Measurements from ENCODE around the gene SPINT4. TPM values are rescaled to one million over a fixed set of nuclear protein-coding genes. Genes with fewer than 3 reads are reported as not detected.
"Not testable (repeated sequence)": the region's sequence is repeated elsewhere in the genome, so short reads cannot be mapped to it uniquely, and the experiment has no call there.

The SPINT4 gene
- not detected in 2 replicates for total RNA-seq

DNA sequence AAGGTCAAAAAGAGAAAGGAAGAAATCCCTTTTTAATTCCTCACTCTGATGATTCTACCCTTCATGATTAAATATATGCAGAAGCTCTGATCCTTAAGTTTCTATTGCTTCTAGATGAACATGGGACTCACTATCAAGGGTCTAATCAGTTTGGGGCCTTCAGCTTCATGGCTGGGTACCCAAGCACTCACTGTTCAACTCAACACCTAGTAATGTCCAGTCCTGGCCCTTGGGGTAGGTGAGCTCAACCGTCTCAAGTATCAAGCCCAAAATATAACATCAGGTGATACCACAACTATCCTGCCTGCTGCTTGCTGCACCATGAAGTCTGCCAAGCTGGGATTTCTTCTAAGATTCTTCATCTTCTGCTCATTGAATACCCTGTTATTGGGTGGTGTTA lies at the start of gene SPINT4:
Gene SPINT4, plus strand, starts transcription at position 301 of the 400 bp plus-strand sequence. Its CDS starts 21 bp downstream, at position 322.
- no peak for DNase-seq (ENCODE audit: low read depth, low spot score)

DNA sequence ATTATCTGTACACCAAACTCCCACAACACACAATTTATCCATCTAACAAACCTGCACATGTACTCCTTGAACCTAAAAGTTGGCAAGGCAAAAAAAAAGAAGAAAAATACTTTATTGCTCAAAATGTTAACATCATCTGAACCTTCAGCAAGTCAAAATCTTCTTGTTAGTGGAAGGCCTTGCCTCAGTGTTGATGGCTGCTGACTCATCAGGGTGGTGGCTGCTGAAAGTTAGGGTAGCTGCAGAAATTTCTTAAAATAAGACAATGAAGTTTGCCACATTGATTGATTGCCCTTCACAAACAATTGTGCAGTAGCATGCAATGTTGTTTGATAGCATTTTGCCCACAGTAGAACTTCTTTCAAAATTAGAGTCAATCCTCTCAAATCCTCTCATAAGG lies 49.4 kb upstream of the SPINT4 start:
- no peak for DNase-seq (ENCODE audit: low read depth, low spot score)

DNA sequence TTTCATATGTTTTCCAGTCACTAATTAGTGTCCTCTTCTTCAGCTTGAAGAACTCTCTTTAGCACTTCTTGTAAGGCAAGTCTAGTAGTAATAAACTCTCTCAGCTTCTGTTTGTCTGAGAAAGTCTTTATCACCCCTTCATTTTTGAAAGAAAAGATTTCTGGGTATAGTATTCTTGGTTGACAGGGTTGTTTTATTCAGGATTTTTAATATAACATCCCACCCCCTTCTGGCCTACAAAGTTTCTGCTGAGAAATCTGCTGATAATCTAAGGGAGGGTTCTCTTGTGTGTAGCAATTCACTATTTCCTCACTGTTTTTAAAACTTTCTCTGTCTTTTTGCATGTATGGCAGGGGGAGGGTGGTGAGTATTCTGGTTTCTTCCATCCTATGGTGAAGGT lies 42.5 kb upstream of the SPINT4 start:
- no peak for DNase-seq (ENCODE audit: low read depth, low spot score)

DNA sequence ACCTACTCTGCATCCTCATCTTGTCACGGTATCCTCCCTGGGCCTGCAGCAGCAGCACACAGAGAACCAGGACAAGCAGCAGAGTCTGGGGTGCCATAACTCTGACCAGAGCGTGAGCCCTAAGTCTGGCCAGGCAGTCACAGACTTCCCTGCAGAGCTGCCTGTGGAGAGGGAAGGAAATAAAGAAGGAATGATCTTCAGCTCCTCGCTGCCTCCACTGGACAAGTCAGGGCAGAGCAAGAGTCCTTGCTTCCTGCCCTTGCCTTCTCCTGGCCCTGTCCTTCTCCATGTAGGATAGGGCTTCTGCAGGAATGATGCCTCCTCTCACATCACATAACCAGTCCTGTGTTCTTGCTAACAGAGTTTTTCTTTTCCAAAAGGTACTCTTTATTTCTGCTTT lies 36.3 kb upstream of the SPINT4 start:
- no peak for DNase-seq (ENCODE audit: low read depth, low spot score)

DNA sequence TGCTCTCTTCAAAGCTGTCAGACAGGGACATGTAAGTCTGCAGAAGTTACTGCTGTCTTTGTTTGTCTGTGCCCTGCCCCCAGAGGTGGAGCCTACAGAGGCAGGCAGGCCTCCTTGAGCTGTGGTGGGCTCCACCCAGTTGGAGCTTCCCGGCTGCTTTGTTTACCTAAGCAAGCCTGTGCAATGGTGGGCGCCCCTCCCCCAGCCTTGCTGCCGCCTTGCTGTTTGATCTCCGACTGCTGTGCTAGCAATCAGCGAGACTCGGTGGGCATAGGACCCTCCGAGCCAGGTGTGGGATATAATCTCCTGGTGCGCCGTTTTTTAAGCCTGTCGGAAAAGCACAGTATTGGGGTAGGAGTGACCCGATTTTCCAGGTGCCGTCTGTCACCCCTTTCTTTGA lies 28.8 kb upstream of the SPINT4 start:
- DNase-seq (ENCODE audit: low read depth, low spot score), result not testable (repeated sequence)

DNA sequence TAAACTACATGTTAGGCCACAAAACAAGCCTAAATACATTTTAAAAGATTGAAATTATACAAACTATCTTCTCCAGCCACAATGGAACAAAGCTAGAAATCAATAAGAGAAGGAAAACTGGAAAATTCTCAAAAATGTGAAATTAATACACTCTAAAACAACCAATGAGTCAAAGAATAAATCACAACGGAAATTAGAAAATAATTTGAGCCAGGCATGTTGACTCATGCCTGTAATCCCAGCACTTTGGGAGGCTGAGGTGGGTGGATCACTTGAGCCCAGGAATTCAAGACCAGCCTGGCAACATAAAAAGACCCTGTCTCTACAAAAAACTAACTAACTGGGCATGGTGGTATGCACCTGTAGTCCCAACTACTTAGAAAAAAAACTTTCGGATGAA lies 26.7 kb upstream of the SPINT4 start:
- DNase-seq (ENCODE audit: low read depth, low spot score), result no peak

DNA sequence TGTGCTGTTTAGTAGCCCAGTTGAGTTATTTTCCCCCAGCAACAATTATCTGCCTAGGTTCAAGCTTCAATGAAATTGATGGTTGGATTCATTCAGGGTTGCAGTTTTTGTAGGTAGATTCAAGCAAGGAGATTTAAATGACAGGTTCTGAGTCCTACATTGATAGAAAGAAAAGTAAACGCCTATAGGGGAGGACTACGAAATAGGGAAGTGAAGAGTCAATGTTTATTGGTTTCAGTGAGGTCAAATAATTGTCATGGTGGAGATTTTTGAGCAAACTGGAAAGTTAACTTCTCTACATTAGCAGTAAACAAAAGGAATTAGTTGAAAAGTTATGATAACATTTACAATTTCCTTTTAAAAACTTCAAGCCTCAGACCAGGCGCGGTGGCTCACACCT lies 21.0 kb upstream of the SPINT4 start:
- DNase-seq (ENCODE audit: low read depth, low spot score), result no peak

DNA sequence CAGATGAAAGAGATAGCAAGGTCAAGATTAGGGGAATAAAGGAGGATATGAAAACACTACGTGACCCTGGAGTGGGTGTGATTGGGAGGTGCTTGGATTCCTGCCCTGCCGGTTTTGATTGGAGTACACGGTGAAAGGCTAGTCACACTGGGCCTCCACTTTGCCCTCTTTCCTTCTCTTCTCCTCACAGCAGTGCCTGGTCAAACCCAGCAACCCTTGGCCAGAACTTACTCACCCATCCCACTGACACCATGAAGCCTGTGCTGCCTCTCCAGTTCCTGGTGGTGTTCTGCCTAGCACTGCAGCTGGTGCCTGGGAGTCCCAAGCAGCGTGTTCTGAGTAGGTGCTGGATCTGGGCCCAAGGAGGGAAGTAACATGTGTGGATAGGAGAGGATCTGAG lies 20.3 kb upstream of the SPINT4 start, which contains the start of gene WFDC13:
Gene WFDC13, plus strand, starts transcription at position 166 of the 400 bp plus-strand sequence. Its CDS starts 86 bp downstream, at position 252.
- no peak for DNase-seq (ENCODE audit: low read depth, low spot score)

DNA sequence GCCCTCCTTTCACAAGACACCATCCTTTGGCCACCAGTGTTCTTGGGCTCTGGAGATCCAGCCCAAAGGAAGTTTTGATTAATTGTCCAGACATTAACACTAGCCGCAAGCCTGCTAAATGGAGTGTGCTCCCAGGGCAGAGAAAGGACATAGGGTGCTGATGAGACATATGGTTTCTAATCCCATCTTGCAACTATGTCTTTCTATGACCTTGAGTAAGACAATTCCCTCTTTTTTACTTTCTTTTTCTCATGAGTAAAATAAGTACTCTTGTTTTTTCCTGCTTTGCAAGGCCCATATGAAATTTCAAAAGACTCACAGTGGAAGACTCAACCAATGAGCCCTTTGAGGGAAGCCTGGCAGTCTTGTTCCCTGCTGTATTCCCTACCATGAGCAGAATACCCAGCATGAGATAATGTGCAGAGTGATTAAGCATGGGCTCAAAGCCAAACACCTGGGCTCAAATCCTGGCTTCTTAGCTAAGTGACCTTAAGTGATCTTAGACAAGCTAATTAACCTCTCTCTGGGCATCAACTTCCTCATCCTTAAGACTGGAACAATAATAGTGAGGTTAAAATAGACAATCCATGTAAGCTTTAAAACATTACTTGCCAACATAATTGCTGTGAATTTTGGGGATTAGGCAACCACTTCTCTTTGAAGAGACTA lies 17.0 kb upstream of the SPINT4 start, which contains the start of gene WFDC10B:
Gene WFDC10B, minus strand, starts transcription at position 51 of the 669 bp plus-strand sequence. CDS start 19,027 bp downstream, outside the sequence.
- no peak for DNase-seq (ENCODE audit: low read depth, low spot score)

DNA sequence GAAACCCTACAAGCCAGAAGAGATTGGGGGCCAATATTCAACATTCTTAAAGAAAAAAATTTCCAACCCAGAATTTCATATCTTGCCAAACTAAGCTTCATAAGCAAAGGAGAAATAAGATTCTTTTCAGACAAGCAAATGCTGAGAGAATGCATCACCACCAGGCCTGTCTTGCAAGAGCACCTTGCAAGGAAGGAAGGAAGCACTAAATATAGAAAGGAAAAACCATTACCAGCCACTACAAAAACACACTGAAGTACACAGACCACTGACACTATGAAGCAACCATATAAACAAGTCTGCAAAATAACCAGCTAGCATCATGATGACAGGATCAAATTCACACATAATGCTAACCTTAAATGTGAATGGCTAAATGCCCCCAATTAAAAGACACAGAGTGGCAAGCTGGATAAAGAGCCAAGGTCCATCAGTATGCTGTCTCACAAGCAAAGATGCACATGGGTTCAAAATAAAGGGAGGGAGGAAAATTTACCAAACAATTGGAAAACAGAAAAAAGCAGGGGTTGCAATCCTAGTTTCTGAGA lies 5.9 kb upstream of the SPINT4 start:
- DNase-seq (ENCODE audit: low read depth, low spot score), result not testable (repeated sequence)

DNA sequence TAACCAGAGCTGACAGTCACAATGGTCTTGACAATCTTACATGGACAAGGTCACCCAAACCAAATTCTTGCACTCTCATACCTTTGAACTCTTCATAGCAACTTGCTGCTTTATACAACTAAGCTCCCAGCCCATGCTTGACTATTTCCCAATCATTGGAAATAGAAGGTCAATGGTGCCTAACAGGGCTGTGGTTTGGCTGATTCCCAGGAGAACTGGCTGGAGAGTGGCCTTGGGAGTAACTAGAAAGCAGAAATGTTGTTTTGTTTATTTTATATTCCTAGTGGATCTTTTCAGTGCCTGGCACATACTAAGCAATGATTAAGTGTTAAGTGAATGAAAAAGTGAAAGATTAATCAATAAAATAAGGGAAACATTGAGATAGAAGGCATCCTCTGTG lies 3.0 kb downstream of the SPINT4 start:
- no peak for DNase-seq (ENCODE audit: low read depth, low spot score)

DNA sequence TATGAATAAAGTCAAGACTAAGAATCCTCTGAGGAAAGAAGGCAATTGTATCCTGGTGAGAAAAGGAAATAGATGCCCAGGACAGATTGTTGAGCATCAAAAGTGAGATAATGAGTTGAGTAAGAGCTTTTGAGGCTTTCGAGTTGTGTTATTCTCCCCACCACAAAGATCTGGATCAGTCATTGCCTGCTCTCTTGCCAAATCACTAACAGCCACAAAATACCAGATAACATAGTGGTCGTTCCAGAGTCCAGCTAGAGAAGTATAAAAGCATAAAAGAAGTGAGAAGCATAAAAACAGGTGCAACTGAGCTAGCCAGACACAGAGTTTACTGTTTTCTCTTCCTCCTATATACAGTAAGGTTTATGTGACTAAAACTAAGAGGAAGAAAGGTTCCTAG lies 4.9 kb downstream of the SPINT4 start:
- no peak for DNase-seq (ENCODE audit: low read depth, low spot score)

DNA sequence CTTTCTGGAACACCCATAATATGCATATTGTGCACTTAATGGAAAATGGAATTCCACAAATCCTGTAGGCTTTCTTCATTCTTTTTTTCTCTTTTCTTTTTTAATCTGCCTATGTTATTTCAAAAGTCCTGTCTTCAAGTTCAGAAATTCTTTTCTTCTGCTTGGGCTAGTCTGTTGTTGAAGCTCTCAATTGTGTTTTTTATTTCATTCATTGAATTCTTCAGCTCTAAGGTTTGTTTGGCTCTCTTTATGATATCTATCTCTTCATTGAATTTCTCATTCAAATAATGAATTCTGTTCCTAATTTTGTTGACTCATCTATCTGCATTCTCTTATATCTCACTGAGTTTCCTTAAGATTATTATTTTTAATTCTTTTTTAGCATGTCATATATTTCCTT lies 10.1 kb downstream of the SPINT4 start:
- DNase-seq (ENCODE audit: low read depth, low spot score), result no peak

DNA sequence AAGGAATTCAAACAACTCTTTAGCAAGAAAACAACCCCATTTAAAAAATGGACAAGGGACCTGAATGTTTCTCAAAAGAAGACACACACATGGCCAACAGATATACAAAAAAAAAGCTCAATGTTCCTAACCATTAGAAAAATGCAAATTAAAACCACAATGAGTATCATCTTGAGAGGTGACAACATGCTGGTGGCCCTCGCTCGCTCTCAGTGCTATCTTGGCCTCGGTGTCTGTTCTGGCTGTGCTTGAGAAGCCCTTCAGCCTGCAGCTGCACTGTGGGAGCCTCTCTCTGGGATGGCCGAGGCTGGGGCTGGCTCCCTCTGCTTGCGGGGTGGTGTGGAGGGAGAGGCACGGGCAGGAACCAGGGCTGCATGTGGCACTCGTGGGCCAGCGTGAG lies 13.4 kb downstream of the SPINT4 start:
- DNase-seq (ENCODE audit: low read depth, low spot score), result no peak

DNA sequence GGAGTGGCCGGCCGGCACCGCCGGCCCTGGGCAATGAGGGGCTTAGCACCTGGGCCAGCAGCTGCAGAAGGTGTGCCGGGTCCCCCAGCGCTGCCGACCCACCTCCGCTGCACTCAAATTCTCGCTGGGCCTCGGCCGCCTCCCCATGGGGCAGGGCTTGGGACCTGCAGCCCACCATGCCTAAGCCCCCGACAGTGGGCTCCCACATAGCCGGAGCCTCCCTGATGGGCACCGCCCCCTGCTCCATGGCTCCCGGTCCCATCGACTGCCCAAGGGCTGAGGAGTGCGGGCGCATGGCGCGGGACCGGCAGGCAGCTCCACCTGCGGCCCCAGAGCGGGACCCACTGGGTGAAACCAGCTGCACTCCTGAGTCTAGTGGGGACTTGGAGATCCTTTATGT lies 13.8 kb downstream of the SPINT4 start:
- no peak for DNase-seq (ENCODE audit: low read depth, low spot score)

DNA sequence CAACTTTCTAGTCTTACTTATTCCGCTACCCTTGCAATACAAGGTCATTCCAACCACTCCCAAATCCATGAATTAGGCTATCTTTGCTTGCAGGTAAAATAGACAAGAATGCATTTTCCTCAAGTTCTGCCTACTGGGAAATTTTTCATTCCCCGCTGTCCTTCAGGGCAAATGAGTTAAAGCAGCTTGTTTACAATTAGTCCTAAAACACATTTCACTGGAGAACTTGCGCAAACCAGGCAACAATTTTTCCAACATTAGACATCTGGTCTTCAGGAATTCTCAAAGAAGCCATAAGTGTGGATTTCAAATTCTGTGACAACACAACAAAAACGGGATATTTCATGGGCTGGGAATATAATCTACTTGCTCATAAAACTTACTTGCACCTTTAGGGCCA lies 20.4 kb downstream of the SPINT4 start:
- no peak for DNase-seq (ENCODE audit: low read depth, low spot score)

DNA sequence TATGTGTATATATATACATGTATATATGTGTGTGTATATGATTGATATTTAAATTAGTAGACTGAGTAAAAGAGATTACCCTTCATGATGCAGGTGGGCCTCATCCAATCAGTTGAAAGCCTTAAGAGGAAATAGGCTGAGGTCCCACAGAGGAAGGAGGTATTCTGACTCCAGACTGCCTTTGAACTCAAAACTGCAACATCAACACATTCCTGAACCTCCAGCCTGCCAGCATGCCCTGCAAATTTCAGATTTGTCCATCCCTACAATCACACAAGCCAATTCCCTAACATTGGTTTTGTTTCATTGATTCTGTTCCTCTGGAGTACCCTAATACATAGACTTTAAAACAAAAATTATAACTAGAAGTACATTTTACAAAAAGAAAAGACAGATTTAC lies 22.9 kb downstream of the SPINT4 start:
- DNase-seq (ENCODE audit: low read depth, low spot score), result no peak

DNA sequence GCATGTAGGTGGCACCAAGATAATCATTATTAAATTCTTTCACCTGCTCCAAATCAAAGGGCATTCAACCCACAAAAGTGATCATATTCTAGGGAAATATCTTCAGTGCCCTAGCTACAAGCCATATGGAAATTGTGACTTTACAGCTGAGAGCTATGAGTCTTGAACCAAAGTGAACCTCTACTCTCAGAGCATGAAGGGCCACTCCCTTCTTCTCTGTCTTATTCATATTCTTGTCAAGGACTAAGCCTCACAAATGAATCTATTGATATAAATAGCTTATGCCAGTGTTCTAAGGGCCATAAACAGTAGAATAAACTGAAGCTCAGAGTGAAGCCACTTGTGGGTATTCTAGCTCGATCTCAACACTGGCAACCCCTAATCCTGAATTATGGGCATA lies 29.6 kb downstream of the SPINT4 start:
- no peak for DNase-seq (ENCODE audit: low read depth, low spot score)

DNA sequence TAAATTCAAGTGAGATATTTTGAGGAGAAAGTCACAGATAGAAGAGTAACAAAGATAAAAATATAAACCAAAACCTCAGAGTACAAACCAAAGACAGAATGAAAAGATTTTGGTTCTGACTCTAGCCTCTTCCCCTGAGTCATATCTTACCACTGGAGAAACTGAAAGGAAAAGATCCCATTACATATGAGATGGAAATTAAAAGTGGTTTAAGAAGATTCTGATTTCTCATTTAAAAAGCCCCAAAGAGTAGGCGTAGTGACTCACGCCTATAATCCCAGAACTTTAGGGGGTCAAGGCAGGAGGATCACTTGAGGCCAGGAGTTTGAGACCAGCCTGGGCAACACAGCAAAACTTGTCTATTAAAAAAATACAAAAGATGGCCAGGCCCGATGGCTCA lies 30.6 kb downstream of the SPINT4 start:
- DNase-seq (ENCODE audit: low read depth, low spot score), result no peak

DNA sequence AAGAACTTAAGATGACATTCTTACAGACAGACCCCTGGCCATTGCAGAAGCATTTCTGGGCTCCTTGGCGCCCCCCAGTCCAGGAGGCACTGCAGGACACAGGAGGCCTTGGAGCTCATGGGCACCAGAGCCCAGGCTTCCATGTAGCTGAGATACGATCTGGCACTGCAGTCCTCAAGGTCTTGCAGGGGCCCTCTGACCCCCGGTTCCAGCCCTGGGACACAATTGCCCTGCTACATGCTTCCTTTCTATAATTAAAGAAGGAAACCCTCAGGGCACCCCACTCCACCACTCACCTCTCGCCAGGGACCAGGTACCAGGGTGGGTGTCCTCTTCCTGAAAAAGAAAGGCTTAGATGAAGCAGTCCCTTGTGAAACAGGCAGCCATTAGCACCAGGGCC lies 35.9 kb downstream of the SPINT4 start:
- DNase-seq (ENCODE audit: low read depth, low spot score), result no peak

DNA sequence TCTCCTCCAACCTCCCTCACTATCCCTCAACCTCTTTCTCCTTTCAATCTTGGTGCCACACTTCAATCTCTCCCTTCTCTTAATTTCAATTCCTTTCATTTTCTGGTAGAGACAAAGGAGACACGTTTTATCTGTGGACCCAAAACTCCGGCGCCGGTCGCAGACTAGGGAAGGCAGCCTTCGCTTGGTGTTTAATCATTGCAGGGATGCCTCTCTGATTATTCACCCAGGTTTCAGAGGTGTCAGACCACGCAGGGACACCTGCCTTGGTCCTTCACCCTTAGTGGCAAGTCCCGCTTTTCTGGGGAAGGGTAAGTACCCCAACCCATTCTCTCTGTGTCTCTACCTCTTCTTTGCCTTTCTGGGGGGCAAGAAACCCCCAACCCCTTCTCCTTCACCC lies 37.8 kb downstream of the SPINT4 start:
- DNase-seq (ENCODE audit: low read depth, low spot score), result not testable (repeated sequence)

DNA sequence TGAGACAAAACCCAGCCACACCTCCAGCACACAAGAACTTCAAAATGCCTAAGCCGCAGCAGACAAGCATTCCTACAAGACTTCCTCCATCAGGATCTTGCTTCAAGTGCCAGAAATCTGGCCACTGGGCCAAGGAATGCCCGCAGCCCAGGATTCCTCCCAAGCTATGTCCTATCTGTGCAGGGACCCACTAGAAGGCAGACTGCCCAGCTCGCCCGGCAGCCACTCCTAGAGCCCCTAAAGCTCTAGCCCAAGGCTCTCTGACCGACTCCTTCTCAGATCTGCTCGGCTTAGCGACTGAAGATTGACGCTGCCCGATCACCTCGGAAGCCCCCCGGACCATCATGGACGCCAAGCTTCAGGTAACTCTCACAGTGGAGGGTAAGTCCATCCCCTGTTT lies 39.8 kb downstream of the SPINT4 start:
- not testable (repeated sequence) for DNase-seq (ENCODE audit: low read depth, low spot score)

DNA sequence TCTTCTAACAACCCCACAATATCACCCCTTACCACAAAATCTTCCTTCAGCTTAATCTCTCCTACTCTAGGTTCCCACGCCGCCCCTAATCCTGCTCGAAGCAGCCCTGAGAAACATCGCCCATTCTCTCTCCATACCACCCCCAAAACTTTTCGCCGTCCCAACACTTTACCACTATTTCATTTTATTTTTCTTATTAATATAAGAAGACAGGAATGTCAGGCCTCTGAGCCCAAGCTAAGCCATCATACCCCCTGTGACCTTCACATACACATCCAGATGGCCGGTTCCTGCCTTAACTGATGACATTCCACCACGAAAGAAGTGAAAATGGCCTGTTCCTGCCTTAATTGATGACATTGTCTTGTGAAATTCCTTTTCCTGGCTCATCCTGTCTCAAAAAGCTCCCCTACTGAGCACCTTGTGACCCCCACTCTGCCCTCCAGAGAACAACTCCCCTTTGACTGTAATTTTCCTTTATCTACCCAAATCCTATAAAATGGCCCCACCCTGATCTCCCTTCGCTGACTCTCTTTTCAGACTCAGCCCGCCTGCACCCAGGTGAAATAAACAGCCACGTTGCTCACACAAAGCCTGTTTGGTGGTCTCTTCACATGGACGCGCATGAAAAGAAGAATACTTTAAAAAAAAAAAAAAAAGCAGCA lies 42.6 kb downstream of the SPINT4 start:
- not testable (repeated sequence) for DNase-seq (ENCODE audit: low read depth, low spot score)
